WTC11 (cell line): Measurements from ENCODE around the gene LSM11. TPM values are rescaled to one million over a fixed set of nuclear protein-coding genes. Genes with fewer than 3 reads are reported as not detected.

Source experiments
- ATAC-seq: fragments of 200-7000 bp; cut with Tn5 transposase; 2 replicates; pipeline ENCODE4 v1.10.0; 2021; ENCODE audit warnings: mild to moderate bottlenecking, moderate library complexity
- CTCF ChIA-PET: fragments of 300-600 bp; sonication (Branson Sonifier 250); formaldehyde crosslinking; loops from one replicate; lab custom pipeline; 2021; ENCODE audit warnings: antibody characterized with exemption; lab: Charles Lee
- POLR2A ChIA-PET: fragments of 350-600 bp; sonication (Branson Sonifier 250); formaldehyde crosslinking; loops from one replicate; lab custom pipeline; 2021; ENCODE audit warnings: antibody characterized with exemption; lab: Charles Lee
- DNase-seq: peaks from one replicate; pipeline ENCODE4 v3.0.0; 2021; ENCODE audit warnings: low spot score
- H3K27ac Mint-ChIP-seq: 2 replicates; pipeline ENCODE4 v1.8.0; 2021; ENCODE audit warnings: mixed read lengths
- H3K27me3 Mint-ChIP-seq: 2 replicates; pipeline ENCODE4 v1.8.0; 2021; ENCODE audit warnings: low read depth, mild to moderate bottlenecking, moderate library complexity, mixed read lengths
- H3K36me3 Mint-ChIP-seq: 2 replicates; pipeline ENCODE4 v1.8.0; 2021; ENCODE audit warnings: mixed read lengths
- H3K4me1 Mint-ChIP-seq: 2 replicates; pipeline ENCODE4 v1.8.0; 2022; ENCODE audit warnings: mixed read lengths
- H3K4me3 Mint-ChIP-seq: 2 replicates; pipeline ENCODE4 v1.8.0; 2021; ENCODE audit warnings: mild to moderate bottlenecking, moderate library complexity, mixed read lengths
- H3K9me3 Mint-ChIP-seq: 2 replicates; pipeline ENCODE4 v1.8.0; 2021; ENCODE audit warnings: mixed read lengths
- CBFB ChIP-seq: sonication (generic); formaldehyde crosslinking; IDR thresholded peaks from 2 replicates; pipeline ENCODE4 v1.8.1; 2022; ENCODE audit warnings: mild to moderate bottlenecking, low read depth, missing genetic modification reagents
- EMX1 ChIP-seq: fragments of 250-450 bp; sonication (Bioruptor Pico); IDR thresholded peaks from 2 replicates; pipeline ENCODE4 v1.8.0; 2021; ENCODE audit warnings: mild to moderate bottlenecking
- ESRRA ChIP-seq: sonication (generic); formaldehyde crosslinking; IDR thresholded peaks from 2 replicates; pipeline ENCODE4 v1.8.1; 2022; ENCODE audit warnings: mild to moderate bottlenecking, missing genetic modification reagents, borderline replicate concordance
- GABPB1 ChIP-seq: sonication (generic); formaldehyde crosslinking; IDR thresholded peaks from 2 replicates; pipeline ENCODE4 v1.8.1; 2023; ENCODE audit warnings: mild to moderate bottlenecking, missing genetic modification reagents
- IRF2 ChIP-seq: sonication (generic); formaldehyde crosslinking; IDR thresholded peaks from 2 replicates; pipeline ENCODE4 v1.8.0; 2022; ENCODE audit warnings: low read depth, missing genetic modification reagents, borderline replicate concordance
- KAT7 ChIP-seq: sonication (generic); formaldehyde crosslinking; IDR thresholded peaks from 2 replicates; pipeline ENCODE4 v1.8.1; 2023; ENCODE audit warnings: missing genetic modification reagents, mild to moderate bottlenecking, borderline replicate concordance
- MXD4 ChIP-seq: fragments of 250-450 bp; sonication (Bioruptor Pico); IDR thresholded peaks from 2 replicates; pipeline ENCODE4 v1.8.0; 2021; ENCODE audit warnings: mild to moderate bottlenecking, moderate library complexity, borderline replicate concordance
- NFE2L1 ChIP-seq: sonication (generic); formaldehyde crosslinking; IDR thresholded peaks from 2 replicates; pipeline ENCODE4 v1.8.1; 2023; ENCODE audit warnings: missing genetic modification reagents
- NR1H2 ChIP-seq: sonication (generic); formaldehyde crosslinking; IDR thresholded peaks from 2 replicates; pipeline ENCODE4 v1.9.0; 2021; ENCODE audit warnings: mild to moderate bottlenecking, moderate library complexity, missing genetic modification reagents
- RORB ChIP-seq: fragments of 250-450 bp; sonication (Bioruptor Pico); IDR thresholded peaks from 2 replicates; pipeline ENCODE4 v1.9.0; 2021; ENCODE audit warnings: mild to moderate bottlenecking
- SOX15 ChIP-seq: fragments of 250-450 bp; sonication (Bioruptor Pico); IDR thresholded peaks from 2 replicates; pipeline ENCODE4 v1.9.0; 2021; ENCODE audit warnings: mild to moderate bottlenecking
- TCF7 ChIP-seq: sonication (generic); formaldehyde crosslinking; IDR thresholded peaks from 2 replicates; pipeline ENCODE4 v1.8.0; 2022; ENCODE audit warnings: mild to moderate bottlenecking, low read depth, missing genetic modification reagents, moderate library complexity
- TP53 ChIP-seq: sonication (generic); formaldehyde crosslinking; IDR thresholded peaks from 2 replicates; pipeline ENCODE4 v1.8.1; 2023; ENCODE audit warnings: mild to moderate bottlenecking, missing genetic modification reagents
- ZNF121 ChIP-seq: sonication (generic); formaldehyde crosslinking; IDR thresholded peaks from 2 replicates; pipeline ENCODE4 v1.8.0; 2023; ENCODE audit warnings: missing genetic modification reagents
- ZNF219 ChIP-seq: sonication (generic); formaldehyde crosslinking; IDR thresholded peaks from 2 replicates; pipeline ENCODE4 v1.8.0; 2023; ENCODE audit warnings: missing genetic modification reagents, mild to moderate bottlenecking, borderline replicate concordance
- ZNF423 ChIP-seq: fragments of 250-450 bp; sonication (Bioruptor Pico); IDR thresholded peaks from 2 replicates; pipeline ENCODE4 v2.1.2; 2022; ENCODE audit warnings: mild to moderate bottlenecking, moderate library complexity
- total RNA-seq: library from RNA; stranded (reverse); gene quantifications from 3 replicates; pipeline ENCODE4 v1.2.3, GENCODE V29; 2021
- TF ChIP-seq, protein P1 (sequence below): sonication (generic); formaldehyde crosslinking; IDR thresholded peaks from 2 replicates; pipeline ENCODE4 v1.8.0; 2022; ENCODE audit warnings: mild to moderate bottlenecking, missing genetic modification reagents
- TF ChIP-seq, protein P2 (sequence below): fragments of 200-600 bp; IDR thresholded peaks from 2 replicates; pipeline ENCODE4 v1.8.0; 2022; ENCODE audit warnings: antibody characterized with exemption
- TF ChIP-seq, protein P3 (sequence below): sonication (generic); formaldehyde crosslinking; IDR thresholded peaks from 2 replicates; pipeline ENCODE4 v1.8.1; 2023; ENCODE audit warnings: mild to moderate bottlenecking, missing genetic modification reagents
- TF ChIP-seq, protein P4 (sequence below): fragments of 250-450 bp; sonication (Bioruptor Pico); IDR thresholded peaks from 2 replicates; pipeline ENCODE4 v1.8.0; 2021; ENCODE audit warnings: mild to moderate bottlenecking
- TF ChIP-seq, protein P5 (sequence below): sonication (generic); formaldehyde crosslinking; IDR thresholded peaks from 2 replicates; pipeline ENCODE4 v1.8.1; 2023; ENCODE audit warnings: mild to moderate bottlenecking, missing genetic modification reagents, moderate library complexity

LSM11 gene
- total RNA-seq, 1 experiment from 2014 or later: 5.2 TPM

DNA sequence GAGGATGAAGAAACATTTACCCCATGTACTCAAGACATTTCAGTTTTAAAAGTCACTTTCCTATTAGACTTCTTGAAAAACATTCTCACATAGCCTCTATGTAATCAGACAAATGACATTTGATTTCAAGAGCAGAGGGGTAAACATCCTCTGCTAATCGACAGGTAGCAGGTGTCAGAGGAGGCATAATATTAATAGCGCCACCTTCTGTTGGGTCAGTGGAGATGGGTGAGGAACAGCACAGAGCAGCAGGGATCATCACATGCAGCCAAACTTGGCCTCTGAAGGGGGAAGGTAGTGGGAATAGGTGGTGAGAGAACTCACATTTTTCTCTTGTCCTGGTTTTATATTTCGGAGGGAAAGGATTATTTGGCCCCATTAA, 3.3 kb upstream of the LSM11 start:
- ChIA-PET POLR2A (no interaction called here), CTCF (interaction anchor here (0.6 kb wide), 1 partner anchor 475 kb away, joined by 4 read pairs; no protein-coding TSS in a partner anchor)
- TF ChIP-seq, protein P1, sequence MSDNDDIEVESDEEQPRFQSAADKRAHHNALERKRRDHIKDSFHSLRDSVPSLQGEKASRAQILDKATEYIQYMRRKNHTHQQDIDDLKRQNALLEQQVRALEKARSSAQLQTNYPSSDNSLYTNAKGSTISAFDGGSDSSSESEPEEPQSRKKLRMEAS (CRISPR knock-in tag): 0 out of 2 replicates have a peak, but pooled peaks have one; percentile 22
- TF ChIP-seq, protein P2, sequence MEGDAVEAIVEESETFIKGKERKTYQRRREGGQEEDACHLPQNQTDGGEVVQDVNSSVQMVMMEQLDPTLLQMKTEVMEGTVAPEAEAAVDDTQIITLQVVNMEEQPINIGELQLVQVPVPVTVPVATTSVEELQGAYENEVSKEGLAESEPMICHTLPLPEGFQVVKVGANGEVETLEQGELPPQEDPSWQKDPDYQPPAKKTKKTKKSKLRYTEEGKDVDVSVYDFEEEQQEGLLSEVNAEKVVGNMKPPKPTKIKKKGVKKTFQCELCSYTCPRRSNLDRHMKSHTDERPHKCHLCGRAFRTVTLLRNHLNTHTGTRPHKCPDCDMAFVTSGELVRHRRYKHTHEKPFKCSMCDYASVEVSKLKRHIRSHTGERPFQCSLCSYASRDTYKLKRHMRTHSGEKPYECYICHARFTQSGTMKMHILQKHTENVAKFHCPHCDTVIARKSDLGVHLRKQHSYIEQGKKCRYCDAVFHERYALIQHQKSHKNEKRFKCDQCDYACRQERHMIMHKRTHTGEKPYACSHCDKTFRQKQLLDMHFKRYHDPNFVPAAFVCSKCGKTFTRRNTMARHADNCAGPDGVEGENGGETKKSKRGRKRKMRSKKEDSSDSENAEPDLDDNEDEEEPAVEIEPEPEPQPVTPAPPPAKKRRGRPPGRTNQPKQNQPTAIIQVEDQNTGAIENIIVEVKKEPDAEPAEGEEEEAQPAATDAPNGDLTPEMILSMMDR: peak; percentile 39; the same call in 1 of the 2 replicates
- TF ChIP-seq IRF2 (no peak), RORB (no peak), CBFB (CRISPR knock-in tag) (no peak)
- TF ChIP-seq, protein P3, sequence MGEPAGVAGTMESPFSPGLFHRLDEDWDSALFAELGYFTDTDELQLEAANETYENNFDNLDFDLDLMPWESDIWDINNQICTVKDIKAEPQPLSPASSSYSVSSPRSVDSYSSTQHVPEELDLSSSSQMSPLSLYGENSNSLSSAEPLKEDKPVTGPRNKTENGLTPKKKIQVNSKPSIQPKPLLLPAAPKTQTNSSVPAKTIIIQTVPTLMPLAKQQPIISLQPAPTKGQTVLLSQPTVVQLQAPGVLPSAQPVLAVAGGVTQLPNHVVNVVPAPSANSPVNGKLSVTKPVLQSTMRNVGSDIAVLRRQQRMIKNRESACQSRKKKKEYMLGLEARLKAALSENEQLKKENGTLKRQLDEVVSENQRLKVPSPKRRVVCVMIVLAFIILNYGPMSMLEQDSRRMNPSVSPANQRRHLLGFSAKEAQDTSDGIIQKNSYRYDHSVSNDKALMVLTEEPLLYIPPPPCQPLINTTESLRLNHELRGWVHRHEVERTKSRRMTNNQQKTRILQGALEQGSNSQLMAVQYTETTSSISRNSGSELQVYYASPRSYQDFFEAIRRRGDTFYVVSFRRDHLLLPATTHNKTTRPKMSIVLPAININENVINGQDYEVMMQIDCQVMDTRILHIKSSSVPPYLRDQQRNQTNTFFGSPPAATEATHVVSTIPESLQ (CRISPR knock-in tag): no peak
- Mint-ChIP-seq H3K4me1 (peaks cover 6% of the 10 kb centered on the region), H3K9me3 (peaks cover 6% of the 10 kb centered on the region; the same call in 1 of the 2 replicates), H3K27me3 (peaks cover 15% of the 10 kb centered on the region), H3K27ac (0 out of 2 replicates have a peak overlapping the region, but pooled peaks have one; percentile 13), H3K4me3 (no peak overlapping the region), H3K36me3 (peaks cover 36% of the 10 kb centered on the region)
- DNase-seq (peak; percentile 27), ATAC-seq (peak; percentile 45)

DNA sequence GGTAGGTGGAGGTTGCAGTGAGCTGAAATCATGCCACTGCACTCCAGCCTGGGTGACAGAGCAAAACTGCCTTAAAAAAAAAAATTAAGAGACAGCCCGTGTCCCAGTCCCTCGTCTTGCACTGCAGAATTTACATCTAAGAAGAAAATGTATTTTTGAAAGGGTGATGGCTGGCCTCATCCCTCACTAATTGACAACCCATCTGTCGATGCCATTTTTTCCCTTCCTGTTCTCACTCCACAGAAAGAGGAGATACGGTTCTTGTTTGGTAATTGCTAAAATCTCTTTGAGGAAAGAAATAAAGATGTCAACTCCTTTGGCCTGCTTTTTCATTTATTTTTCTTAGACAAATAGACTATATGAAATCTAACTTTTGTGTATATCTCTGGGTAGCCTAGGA, 2.4 kb upstream of the LSM11 start:
- Mint-ChIP-seq H3K27ac (no peak overlapping the region), H3K36me3 (peaks cover 31% of the 10 kb centered on the region), H3K9me3 (peaks cover 6% of the 10 kb centered on the region; the same call in 1 of the 2 replicates), H3K4me1 (peaks cover 6% of the 10 kb centered on the region), H3K4me3 (no peak overlapping the region), H3K27me3 (peaks cover 20% of the 10 kb centered on the region)
- DNase-seq (no peak), ATAC-seq (no peak)
- CTCF ChIA-PET: interaction anchor here (0.6 to 4.1 kb wide), 2 partner anchors 10 to 476 kb away, joined by 4 to 45 read pairs; partner anchors contain the start of gene THG1L
- no peak for TF ChIP-seq ZNF121
- TF ChIP-seq NFE2L1 (CRISPR knock-in tag): no peak
- TF ChIP-seq MXD4 (CRISPR knock-in tag): no peak
- no peak for TF ChIP-seq TP53 (CRISPR knock-in tag)
- no peak for TF ChIP-seq SOX15 (CRISPR knock-in tag)
- no peak for TF ChIP-seq GABPB1 (CRISPR knock-in tag)
- no peak for TF ChIP-seq ZNF423 (CRISPR knock-in tag)
- TF ChIP-seq KAT7 (CRISPR knock-in tag): no peak
- TF ChIP-seq, protein P2: no peak
- no peak for TF ChIP-seq EMX1 (CRISPR knock-in tag)
- TF ChIP-seq, protein P4, sequence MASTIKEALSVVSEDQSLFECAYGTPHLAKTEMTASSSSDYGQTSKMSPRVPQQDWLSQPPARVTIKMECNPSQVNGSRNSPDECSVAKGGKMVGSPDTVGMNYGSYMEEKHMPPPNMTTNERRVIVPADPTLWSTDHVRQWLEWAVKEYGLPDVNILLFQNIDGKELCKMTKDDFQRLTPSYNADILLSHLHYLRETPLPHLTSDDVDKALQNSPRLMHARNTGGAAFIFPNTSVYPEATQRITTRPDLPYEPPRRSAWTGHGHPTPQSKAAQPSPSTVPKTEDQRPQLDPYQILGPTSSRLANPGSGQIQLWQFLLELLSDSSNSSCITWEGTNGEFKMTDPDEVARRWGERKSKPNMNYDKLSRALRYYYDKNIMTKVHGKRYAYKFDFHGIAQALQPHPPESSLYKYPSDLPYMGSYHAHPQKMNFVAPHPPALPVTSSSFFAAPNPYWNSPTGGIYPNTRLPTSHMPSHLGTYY (CRISPR knock-in tag): no peak
- TF ChIP-seq ZNF219 (CRISPR knock-in tag): no peak
- TF ChIP-seq NR1H2: no peak
- TF ChIP-seq TCF7 (CRISPR knock-in tag): no peak
- TF ChIP-seq, protein P5, sequence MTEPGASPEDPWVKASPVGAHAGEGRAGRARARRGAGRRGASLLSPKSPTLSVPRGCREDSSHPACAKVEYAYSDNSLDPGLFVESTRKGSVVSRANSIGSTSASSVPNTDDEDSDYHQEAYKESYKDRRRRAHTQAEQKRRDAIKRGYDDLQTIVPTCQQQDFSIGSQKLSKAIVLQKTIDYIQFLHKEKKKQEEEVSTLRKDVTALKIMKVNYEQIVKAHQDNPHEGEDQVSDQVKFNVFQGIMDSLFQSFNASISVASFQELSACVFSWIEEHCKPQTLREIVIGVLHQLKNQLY (CRISPR knock-in tag): no peak
- TF ChIP-seq ESRRA (CRISPR knock-in tag): no peak
- POLR2A ChIA-PET: interaction anchor here (0.6 to 1.1 kb wide), 2 partner anchors 10 to 90 kb away, joined by 3 to 4 read pairs; partner anchors contain the start of gene THG1L
